PC-9 (cell line): ENCODE results near the gene SPSB2. TPM values are rescaled to one million over a fixed set of nuclear protein-coding genes. Genes with fewer than 3 reads are reported as not detected.
"Not testable (repeated sequence)": the region's sequence is repeated elsewhere in the genome, so short reads cannot be mapped to it uniquely, and the experiment has no call there.

Experiments
- BruUV-seq: library from RNA; stranded (reverse); fragments of 400-500 nt; replicated peaks from 2 replicates; lab custom pipeline; 2021; lab: Mats Ljungman, UMichigan
- CTCF ChIA-PET: fragments of 300-600 bp; sonication (Branson Sonifier 250); formaldehyde crosslinking; loops from one replicate; lab custom pipeline; 2022; ENCODE audit warnings: antibody characterized with exemption; lab: Charles Lee
- POLR2A ChIA-PET: fragments of 300-600 bp; sonication (Branson Sonifier 250); formaldehyde crosslinking; loops from one replicate; lab custom pipeline; 2022; ENCODE audit warnings: antibody characterized with exemption; ENCODE audit not compliant: unreplicated experiment; lab: Charles Lee
- DNase-seq, 2 experiments: peaks; one replicate each; pipeline versions ENCODE4 v3.0.0 to v3.0.0-alpha.2; 2015 to 2022; ENCODE audit warnings: mixed read lengths in 1 of 2
- H2AFZ ChIP-seq: fragments of 200-600 bp; sonication (generic); 2 replicates; pipeline ENCODE4 v1.8.1; 2017; ENCODE audit warnings: antibody characterized with exemption
- H3F3A ChIP-seq: fragments of 200-600 bp; sonication (generic); 2 replicates; pipeline ENCODE4 v1.8.1; 2017; ENCODE audit warnings: antibody characterized with exemption, mild to moderate bottlenecking, low read depth; ENCODE audit not compliant: insufficient read depth
- H3K27ac ChIP-seq: fragments of 200-600 bp; sonication (generic); 2 replicates; pipeline ENCODE4 v1.6.1; 2016; ENCODE audit warnings: mixed run types
- H3K27me3 ChIP-seq: fragments of 200-600 bp; sonication (generic); 2 replicates; pipeline ENCODE4 v1.6.1; 2016; ENCODE audit warnings: low read depth, mixed run types; ENCODE audit not compliant: insufficient read depth
- H3K36me3 ChIP-seq: fragments of 200-600 bp; sonication (generic); 2 replicates; pipeline ENCODE4 v1.6.1; 2016; ENCODE audit warnings: low read depth, mixed run types
- H3K4me1 ChIP-seq: fragments of 200-600 bp; sonication (generic); replicated peaks from 2 replicates; pipeline ENCODE4 v1.6.1; 2016; ENCODE audit warnings: mixed run types; ENCODE audit not compliant: insufficient read depth
- H3K4me2 ChIP-seq: fragments of 200-600 bp; sonication (generic); 2 replicates; pipeline ENCODE4 v1.6.1; 2017; ENCODE audit warnings: mixed run types
- H3K4me3 ChIP-seq: fragments of 200-600 bp; sonication (generic); 2 replicates; pipeline ENCODE4 v1.6.1; 2016; ENCODE audit warnings: mixed run types
- H3K79me2 ChIP-seq: fragments of 200-600 bp; sonication (generic); 2 replicates; pipeline ENCODE4 v1.6.1; 2017; ENCODE audit warnings: low read depth, mixed run types
- H3K9me2 ChIP-seq: fragments of 200-600 bp; sonication (generic); 2 replicates; pipeline ENCODE4 v1.8.1; 2017; ENCODE audit warnings: mild to moderate bottlenecking; ENCODE audit not compliant: insufficient read depth
- H3K9me3 ChIP-seq: fragments of 200-600 bp; sonication (generic); 2 replicates; pipeline ENCODE4 v1.8.1; 2016; ENCODE audit warnings: low read depth; ENCODE audit not compliant: insufficient read depth
- H4K20me1 ChIP-seq: fragments of 200-600 bp; sonication (generic); 2 replicates; pipeline ENCODE4 v1.8.1; 2017; ENCODE audit not compliant: insufficient read depth
- CTCF ChIP-seq: fragments of 200-600 bp; sonication (generic); conservative IDR thresholded peaks from 2 replicates; pipeline ENCODE4 v1.6.1; 2017; ENCODE audit warnings: mixed run types, antibody characterized with exemption, mild to moderate bottlenecking, moderate library complexity
- EZH2 ChIP-seq: fragments of 200-600 bp; sonication (generic); IDR thresholded peaks from 2 replicates; pipeline ENCODE4 v1.8.0; 2017; ENCODE audit warnings: antibody characterized with exemption, low read depth
- intact Hi-C: fragments of 100-400 bp; cut with micrococcal nuclease; formaldehyde crosslinking; loops from one replicate; pipeline ENCODE4 v1.10.0; 2022; ENCODE audit not compliant: unreplicated experiment
- total RNA-seq: library from RNA; stranded (reverse); gene quantifications from 2 replicates; pipeline ENCODE4 v1.2.3, GENCODE V29; 2021

SPSB2 gene
- total RNA-seq, 1 experiment from 2014 or later: 28.9 TPM

GRCh38 chr12:6914246-6914946 lies 41.3 kb upstream of the SPSB2 start, which contains the start of gene ENO2:
Gene ENO2 (plus strand): TSS chr12:6914580. CDS start chr12:6915833, 1,253 bp downstream.
- Histone ChIP-seq H3K79me2 (no peaks in the 10 kb centered on the region), H4K20me1 (no peaks in the 10 kb centered on the region), H3K27ac (no peak within 1 kb of the TSS), H3K36me3 (no peaks in the 10 kb centered on the region), H2AFZ (peak within 1 kb of the TSS; percentile 84), H3K9me3 (no peaks in the 10 kb centered on the region), H3K4me1 (peaks cover 5% of the 10 kb centered on the region; the same call in 1 of the 2 replicates), H3K27me3 (peaks cover 11% of the 10 kb centered on the region), H3K4me2 (peak within 1 kb of the TSS; percentile 92), H3K4me3 (peak within 1 kb of the TSS; percentile 77), H3K9me2 (no peaks in the 10 kb centered on the region), H3F3A (no peaks in the 10 kb centered on the region)
- intact Hi-C loops: loop anchor here (1.0 kb wide), 1 partner anchor 41 kb away; the partner anchor contains the start of gene SPSB2
- TF ChIP-seq EZH2 (no peak), CTCF (no peak)
- no TSS peak for BruUV-seq
- ChIA-PET POLR2A (interaction anchor here (0.5 to 1.0 kb wide), 3 partner anchors 9 to 38 kb away, joined by 3 to 6 read pairs (median 4); no protein-coding TSS in a partner anchor), CTCF (interaction anchor here (0.7 to 1.0 kb wide), 3 partner anchors 11 to 159 kb away, joined by 5 to 7 read pairs (median 5); no protein-coding TSS in a partner anchor)
- DNase-seq: peak in 1 of 2 experiments; percentile 75

- Histone ChIP-seq H3K27me3 (peaks cover 11% of the 10 kb centered on the region), H3F3A (no peaks in the 10 kb centered on the region), H3K4me2 (no peak overlapping the region), H3K9me2 (no peaks in the 10 kb centered on the region), H3K4me1 (peaks cover 5% of the 10 kb centered on the region; the same call in 1 of the 2 replicates), H3K4me3 (no peak overlapping the region), H3K27ac (no peak overlapping the region), H4K20me1 (no peaks in the 10 kb centered on the region), H3K79me2 (no peaks in the 10 kb centered on the region), H3K36me3 (no peaks in the 10 kb centered on the region), H3K9me3 (no peaks in the 10 kb centered on the region), H2AFZ (no peak overlapping the region)
- no TSS peak for BruUV-seq
- no peak for DNase-seq
- intact Hi-C loops: no loop called here
- CTCF ChIA-PET: interaction anchor here (0.5 kb wide), 1 partner anchor 14 kb away, joined by 3 read pairs; no protein-coding TSS in a partner anchor
- TF ChIP-seq CTCF (no peak), EZH2 (no peak)
- POLR2A ChIA-PET: interaction anchor here (0.7 kb wide), 1 partner anchor 39 kb away, joined by 3 read pairs; the partner anchor contains the start of gene SPSB2
Measured at GRCh38 chr12:6912164-6912935, 39.2 kb upstream of the SPSB2 start.

DNA sequence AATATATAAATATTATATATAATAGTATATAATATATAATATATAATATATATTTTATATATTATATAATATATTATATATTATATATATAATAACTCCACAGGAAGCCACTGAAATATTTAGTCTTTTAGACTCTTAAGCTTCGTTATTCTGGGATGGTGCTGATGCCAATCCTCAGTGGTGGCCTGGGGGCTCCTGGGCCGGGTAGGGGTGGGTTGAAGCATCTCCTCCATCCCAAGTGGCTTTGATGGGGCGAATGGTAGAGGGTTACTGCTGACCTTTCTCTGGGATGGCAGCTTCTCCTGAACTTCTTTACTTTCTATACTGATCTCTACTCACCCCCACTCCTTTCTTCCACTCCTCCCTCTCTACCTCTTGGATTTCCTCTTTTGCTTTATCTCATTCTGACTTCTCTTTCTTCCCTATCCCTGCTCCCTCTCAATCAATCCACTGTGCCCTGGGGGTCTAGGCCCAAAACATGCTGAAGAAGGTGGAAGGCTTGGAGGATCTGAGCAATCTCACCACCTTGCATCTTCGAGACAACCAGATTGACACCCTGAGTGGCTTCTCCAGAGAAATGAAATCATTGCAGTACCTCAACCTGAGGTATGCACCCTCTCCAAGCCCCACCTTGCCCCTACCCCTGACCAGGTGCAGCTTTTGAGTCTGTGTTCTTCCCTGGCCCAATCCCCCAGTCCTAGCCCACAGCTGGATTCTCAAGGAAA lies 36.5 kb upstream of the SPSB2 start:
- Histone ChIP-seq H3K27me3 (peaks cover 7% of the 10 kb centered on the region), H3K9me2 (no peaks in the 10 kb centered on the region), H3K36me3 (no peaks in the 10 kb centered on the region), H3K4me2 (no peak overlapping the region), H3K9me3 (no peaks in the 10 kb centered on the region), H3K79me2 (no peaks in the 10 kb centered on the region), H3K4me3 (no peak overlapping the region), H3K4me1 (peaks cover 4% of the 10 kb centered on the region; the same call in 1 of the 2 replicates), H3F3A (peaks cover 7% of the 10 kb centered on the region; the same call in 1 of the 2 replicates), H4K20me1 (no peaks in the 10 kb centered on the region), H2AFZ (no peak overlapping the region), H3K27ac (no peak overlapping the region)
- no TSS peak for BruUV-seq
- POLR2A ChIA-PET: interaction anchor here (0.6 kb wide), 1 partner anchor 420 kb away, joined by 7 read pairs; no protein-coding TSS in a partner anchor
- CTCF ChIA-PET: no interaction called here
- TF ChIP-seq CTCF: no peak
- no peak for TF ChIP-seq EZH2
- intact Hi-C loops: no loop called here
- no peak for DNase-seq

DNA sequence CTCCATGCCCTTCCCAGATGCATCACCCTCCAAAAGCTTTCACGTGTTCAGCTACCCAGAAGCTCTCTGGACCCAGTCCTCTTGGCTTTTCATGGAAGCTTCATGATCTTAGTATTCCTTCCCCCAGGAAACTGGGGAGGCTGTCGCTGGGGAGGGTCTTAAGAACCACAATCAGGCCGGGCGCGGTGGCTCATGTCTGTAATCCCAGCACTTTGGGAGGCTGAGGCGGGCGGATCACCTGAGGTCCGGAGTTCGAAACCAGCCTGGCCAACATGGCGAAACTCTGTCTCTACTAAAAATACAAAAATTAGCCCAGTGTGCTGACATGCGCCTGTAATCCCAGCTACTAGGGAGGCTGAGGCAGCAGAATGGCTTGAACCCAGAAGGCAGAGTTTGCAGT lies 35.0 kb upstream of the SPSB2 start:
- POLR2A ChIA-PET: interaction anchor here (0.6 to 0.7 kb wide), 3 partner anchors 17 to 219 kb away, joined by 3 to 8 read pairs (median 4); partner anchors contain the start of gene ZNF384

More for the DNA sequence above, 35.0 kb upstream of the SPSB2 start:
- H3K27me3 ChIP-seq, H3K79me2 ChIP-seq, H2AFZ ChIP-seq, H3K9me2 ChIP-seq, H3K27ac ChIP-seq, H3K9me3 ChIP-seq, DNase-seq, BruUV-seq, intact Hi-C loops, H4K20me1 ChIP-seq, H3K36me3 ChIP-seq, H3K4me3 ChIP-seq, H3K4me2 ChIP-seq: not testable (repeated sequence)
- CTCF ChIA-PET: interaction anchor here (0.7 kb wide), 2 partner anchors 21 to 36 kb away, joined by 7 to 28 read pairs; no protein-coding TSS in a partner anchor
- H3K4me1 ChIP-seq: peaks cover 18% of the 10 kb centered on the region
- H3F3A ChIP-seq: peaks cover 20% of the 10 kb centered on the region; the same call in 1 of the 2 replicates
